Hepatocyte (in vitro differentiated cells): ENCODE results near the gene NHLRC4. TPM values are rescaled to one million over a fixed set of nuclear protein-coding genes. Genes with fewer than 3 reads are reported as not detected.
"Not testable (repeated sequence)": the region's sequence is repeated elsewhere in the genome, so short reads cannot be mapped to it uniquely, and the experiment has no call there.

Experiments
- DNase-seq: peaks from one replicate; pipeline ENCODE4 v3.0.0-alpha.2; 2016; ENCODE audit warnings: low spot score
- H2AFZ ChIP-seq: fragments of 200-600 bp; sonication (generic); 2 replicates; pipeline ENCODE4 v1.6.0; 2016; ENCODE audit warnings: antibody characterized with exemption, mild to moderate bottlenecking
- H3K27ac ChIP-seq: fragments of 200-600 bp; sonication (generic); 2 replicates; pipeline ENCODE4 v1.5.1; 2016; ENCODE audit warnings: mild to moderate bottlenecking
- H3K27me3 ChIP-seq: fragments of 200-600 bp; sonication (generic); 2 replicates; pipeline ENCODE4 v1.6.1; 2016
- H3K36me3 ChIP-seq: fragments of 200-600 bp; sonication (generic); replicated peaks from 2 replicates; pipeline ENCODE4 v1.5.1; 2016; ENCODE audit warnings: low read depth; ENCODE audit not compliant: insufficient read depth
- H3K4me1 ChIP-seq: fragments of 200-600 bp; sonication (generic); 2 replicates; pipeline ENCODE4 v1.5.1; 2016; ENCODE audit warnings: mild to moderate bottlenecking, moderate library complexity; ENCODE audit not compliant: insufficient read depth
- H3K4me2 ChIP-seq: fragments of 200-600 bp; sonication (generic); 2 replicates; pipeline ENCODE4 v1.6.0; 2016
- H3K4me3 ChIP-seq: fragments of 200-600 bp; sonication (generic); 2 replicates; pipeline ENCODE4 v1.5.1; 2016; ENCODE audit warnings: mild to moderate bottlenecking
- H3K79me2 ChIP-seq: fragments of 200-600 bp; sonication (generic); 2 replicates; pipeline ENCODE4 v1.6.0; 2017; ENCODE audit warnings: mild to moderate bottlenecking
- H3K9me2 ChIP-seq: fragments of 200-600 bp; sonication (generic); replicated peaks from 2 replicates; pipeline ENCODE4 v1.6.0; 2017; ENCODE audit warnings: mild to moderate bottlenecking; ENCODE audit not compliant: insufficient read depth
- H3K9me3 ChIP-seq: fragments of 200-600 bp; sonication (generic); 2 replicates; pipeline ENCODE4 v1.5.1; 2016; ENCODE audit warnings: low read depth, mild to moderate bottlenecking
- H4K20me1 ChIP-seq: fragments of 200-600 bp; sonication (generic); 2 replicates; pipeline ENCODE4 v1.6.0; 2016; ENCODE audit warnings: mild to moderate bottlenecking; ENCODE audit not compliant: insufficient read depth, poor library complexity, severe bottlenecking
- EZH2 ChIP-seq: fragments of 200-600 bp; sonication (generic); IDR thresholded peaks from 2 replicates; pipeline ENCODE4 v1.6.1; 2016; ENCODE audit warnings: antibody characterized with exemption, mild to moderate bottlenecking, borderline replicate concordance
- EZH2phosphoT487 ChIP-seq: fragments of 200-600 bp; sonication (generic); IDR thresholded peaks from one replicate; pipeline ENCODE4 v1.6.1; 2018; ENCODE audit warnings: antibody characterized with exemption, mild to moderate bottlenecking, low read depth, moderate library complexity; ENCODE audit not compliant: unreplicated experiment, severe bottlenecking
- WGBS: methylation state at CpG from one replicate; pipeline ENCODE4 v1.1.6; 2016; ENCODE audit warnings: low lambda C conversion rate; ENCODE audit errors: missing lambda C conversion rate; 5-methylcytosine and 5-hydroxymethylcytosine counted together
- polyA plus RNA-seq: library from polyadenylated mRNA; unstranded; fragments of >200 nt; fragmentation: Nextera tagmentation; extraction: Ambion mirVana; gene quantifications from 2 replicates; pipeline ENCODE4 v1.2.1, GENCODE V29; 2016
- total RNA-seq: library from RNA; depleted of rRNA; stranded (reverse); fragments of >200 nt; gene quantifications from 2 replicates; pipeline ENCODE4 v1.2.3, GENCODE V29; 2014
- TF ChIP-seq, protein P1 (sequence below): fragments of 200-600 bp; sonication (generic); IDR thresholded peaks from 2 replicates; pipeline ENCODE4 v1.5.1; 2016; ENCODE audit warnings: antibody characterized with exemption, mild to moderate bottlenecking; ENCODE audit not compliant: poor library complexity

The NHLRC4 gene
- total and polyA plus RNA-seq, 2 experiments from 2014 or later = 0.25 to 1.2 TPM

DNA sequence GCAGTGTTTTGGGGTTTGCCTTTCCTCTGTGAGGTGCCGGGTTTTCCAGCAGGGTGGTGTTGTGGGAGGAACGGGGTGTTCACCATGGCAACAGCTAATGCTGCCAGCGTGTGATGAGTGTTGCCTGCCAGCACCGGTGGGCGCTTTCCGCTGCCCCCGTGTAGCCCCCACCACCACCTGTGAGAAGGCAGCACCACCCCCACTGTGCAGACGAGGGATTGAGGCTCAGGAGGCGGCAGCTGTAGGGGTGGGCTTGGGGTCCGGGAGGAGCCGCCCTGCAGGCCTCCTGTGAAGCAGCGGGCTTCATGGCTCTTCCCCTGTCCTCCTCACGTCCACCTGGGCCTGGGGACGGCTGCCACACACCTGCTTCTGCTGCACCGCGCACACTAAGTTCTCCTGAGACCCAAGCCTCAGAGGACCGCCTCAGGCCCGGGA lies 28.3 kb downstream of the NHLRC4 start:
- Histone ChIP-seq H2AFZ (no peak overlapping the region), H4K20me1 (peaks cover 24% of the 10 kb centered on the region), H3K79me2 (peaks cover 89% of the 10 kb centered on the region), H3K27me3 (no peaks in the 10 kb centered on the region), H3K9me3 (no peaks in the 10 kb centered on the region), H3K36me3 (no peaks in the 10 kb centered on the region), H3K27ac (peak overlapping the region; percentile 95), H3K4me2 (no peak overlapping the region), H3K9me2 (no peaks in the 10 kb centered on the region), H3K4me1 (peaks cover 44% of the 10 kb centered on the region), H3K4me3 (no peak overlapping the region)
- no peak for DNase-seq
- WGBS = 97% methylated on average over 18 of the region's 18 CpGs
- no peak for TF ChIP-seq EZH2phosphoT487
- no peak for TF ChIP-seq EZH2

DNA sequence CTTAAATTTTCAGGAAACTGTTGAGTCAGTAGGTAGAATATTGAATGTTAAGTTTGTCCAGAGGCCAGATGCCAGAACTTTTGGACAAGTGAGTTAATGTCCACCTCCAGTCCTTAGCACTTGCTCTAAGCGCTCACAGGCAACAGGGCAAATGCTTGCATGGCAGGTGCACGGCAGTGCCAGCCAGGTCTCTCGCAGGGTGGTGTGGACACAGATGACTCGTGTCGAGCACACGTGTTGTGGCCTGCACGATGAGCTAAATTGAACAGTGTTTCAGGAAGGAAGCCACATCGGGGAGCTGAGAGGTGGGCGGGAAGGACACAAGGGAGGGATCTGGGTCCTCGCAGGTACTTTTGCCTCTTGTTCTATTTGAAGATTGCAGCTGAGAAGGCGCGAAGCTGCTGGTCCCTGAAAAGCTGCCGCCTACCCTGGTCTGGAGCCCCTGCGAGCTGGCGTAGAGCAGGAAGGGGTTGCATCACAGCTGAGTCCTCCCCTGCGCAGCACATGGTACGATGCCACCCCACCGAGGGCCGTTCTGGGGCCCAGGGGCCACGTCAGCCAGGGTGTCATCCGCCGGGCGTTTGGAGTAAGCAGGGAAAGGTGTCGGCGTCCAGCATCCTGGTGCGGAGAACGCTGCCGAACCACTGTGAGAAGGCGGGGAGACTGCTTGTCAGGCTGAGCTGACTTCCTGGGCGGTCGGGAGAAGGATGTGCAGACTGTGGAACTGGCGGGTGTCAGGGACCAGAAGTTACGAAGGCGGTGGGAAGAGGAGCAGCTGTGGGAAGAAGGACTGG lies 29.3 kb downstream of the NHLRC4 start:
- H3K27ac ChIP-seq = no peak overlapping the region

DNA sequence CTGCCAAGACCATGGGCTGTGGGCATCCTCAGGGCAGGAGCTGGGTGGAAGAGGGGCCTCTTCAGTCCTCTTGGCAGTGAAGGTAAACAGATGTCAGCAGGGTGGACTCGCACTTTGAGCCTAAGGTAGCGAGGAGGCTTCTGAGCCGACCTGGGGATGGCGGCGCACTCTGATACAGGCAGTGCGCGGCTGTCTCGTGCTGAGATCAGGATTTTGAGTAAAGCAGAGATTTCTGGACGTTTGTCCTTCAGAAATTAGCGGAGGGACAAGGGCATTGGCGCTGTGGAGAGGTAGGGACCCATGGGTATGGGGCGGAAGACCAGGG lies 29.9 kb downstream of the NHLRC4 start:
- H3K4me2 ChIP-seq = no peak overlapping the region
- peaks cover 25% of the 10 kb centered on the region for H4K20me1 ChIP-seq
- 95% methylated on average over 12 of the region's 12 CpGs for WGBS
- no peaks in the 10 kb centered on the region for H3K9me2 ChIP-seq
- H3K4me3 ChIP-seq = no peak overlapping the region
- H3K79me2 ChIP-seq = peaks cover 87% of the 10 kb centered on the region
- no peak for DNase-seq
- H2AFZ ChIP-seq = no peak overlapping the region
- H3K9me3 ChIP-seq = no peaks in the 10 kb centered on the region
- no peaks in the 10 kb centered on the region for H3K36me3 ChIP-seq
- H3K4me1 ChIP-seq = peaks cover 34% of the 10 kb centered on the region
- TF ChIP-seq, protein P1, sequence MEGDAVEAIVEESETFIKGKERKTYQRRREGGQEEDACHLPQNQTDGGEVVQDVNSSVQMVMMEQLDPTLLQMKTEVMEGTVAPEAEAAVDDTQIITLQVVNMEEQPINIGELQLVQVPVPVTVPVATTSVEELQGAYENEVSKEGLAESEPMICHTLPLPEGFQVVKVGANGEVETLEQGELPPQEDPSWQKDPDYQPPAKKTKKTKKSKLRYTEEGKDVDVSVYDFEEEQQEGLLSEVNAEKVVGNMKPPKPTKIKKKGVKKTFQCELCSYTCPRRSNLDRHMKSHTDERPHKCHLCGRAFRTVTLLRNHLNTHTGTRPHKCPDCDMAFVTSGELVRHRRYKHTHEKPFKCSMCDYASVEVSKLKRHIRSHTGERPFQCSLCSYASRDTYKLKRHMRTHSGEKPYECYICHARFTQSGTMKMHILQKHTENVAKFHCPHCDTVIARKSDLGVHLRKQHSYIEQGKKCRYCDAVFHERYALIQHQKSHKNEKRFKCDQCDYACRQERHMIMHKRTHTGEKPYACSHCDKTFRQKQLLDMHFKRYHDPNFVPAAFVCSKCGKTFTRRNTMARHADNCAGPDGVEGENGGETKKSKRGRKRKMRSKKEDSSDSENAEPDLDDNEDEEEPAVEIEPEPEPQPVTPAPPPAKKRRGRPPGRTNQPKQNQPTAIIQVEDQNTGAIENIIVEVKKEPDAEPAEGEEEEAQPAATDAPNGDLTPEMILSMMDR = no peak
- TF ChIP-seq EZH2 (no peak), EZH2phosphoT487 (no peak)
- H3K27me3 ChIP-seq = no peaks in the 10 kb centered on the region
- H3K27ac ChIP-seq = no peak overlapping the region

More for the DNA sequence above, 29.3 kb downstream of the NHLRC4 start:
- Histone ChIP-seq H3K4me1 (peaks cover 40% of the 10 kb centered on the region), H3K36me3 (no peaks in the 10 kb centered on the region), H3K27me3 (no peaks in the 10 kb centered on the region), H3K9me2 (no peaks in the 10 kb centered on the region), H3K4me2 (no peak overlapping the region), H4K20me1 (peaks cover 23% of the 10 kb centered on the region), H2AFZ (no peak overlapping the region), H3K9me3 (no peaks in the 10 kb centered on the region), H3K4me3 (no peak overlapping the region), H3K79me2 (peaks cover 89% of the 10 kb centered on the region)
- TF ChIP-seq EZH2 (no peak), EZH2phosphoT487 (no peak)
- TF ChIP-seq, protein P1 = no peak
- DNase-seq = no peak
- 97% methylated on average over 32 of the region's 34 CpGs for WGBS

DNA sequence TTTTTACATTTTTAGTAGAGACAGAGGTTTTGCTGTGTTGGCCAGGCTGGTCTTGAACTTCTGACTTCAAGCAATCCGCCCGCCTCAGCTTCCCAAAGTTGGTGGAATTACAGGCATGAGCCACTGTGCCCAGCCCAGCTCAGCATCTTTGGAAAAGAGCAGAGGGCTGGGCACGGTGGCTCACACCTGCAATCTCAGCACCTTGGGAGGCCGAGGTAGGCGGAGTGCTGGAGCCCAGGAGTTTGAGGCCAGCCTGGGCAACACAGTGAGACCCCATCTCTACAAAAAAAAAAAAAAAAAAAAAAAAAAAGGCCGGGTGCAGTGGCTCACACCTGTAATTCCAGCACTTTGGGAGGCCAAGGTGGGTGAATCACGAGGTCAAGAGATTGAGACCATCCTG lies 30.9 kb downstream of the NHLRC4 start:
- WGBS = 100% methylated on average over 6 of the region's 7 CpGs
- H3K36me3 ChIP-seq, H3K9me3 ChIP-seq, H3K4me3 ChIP-seq, H3K9me2 ChIP-seq, H3K27me3 ChIP-seq, H3K27ac ChIP-seq, H3K4me2 ChIP-seq, H2AFZ ChIP-seq, DNase-seq: not testable (repeated sequence)
- Histone ChIP-seq H3K4me1 (peaks cover 25% of the 10 kb centered on the region), H4K20me1 (peaks cover 25% of the 10 kb centered on the region), H3K79me2 (peaks cover 87% of the 10 kb centered on the region)
